IPS-20b (cell line): Measurements from ENCODE around the gene RAB4B.
"Not testable (repeated sequence)": the region's sequence is repeated elsewhere in the genome, so short reads cannot be mapped to it uniquely, and the experiment has no call there.

ENCODE experiments used
- H3K27ac ChIP-seq: one replicate; pipeline ENCODE4 v1.5.1; 2013; ENCODE audit warnings: low read length
- H3K27me3 ChIP-seq: 2 replicates; pipeline ENCODE4 v1.6.1; 2013; ENCODE audit warnings: mild to moderate bottlenecking, low read length, inconsistent platforms; ENCODE audit not compliant: insufficient read depth
- H3K36me3 ChIP-seq: 2 replicates; pipeline ENCODE4 v1.6.1; 2013; ENCODE audit warnings: low read depth, mild to moderate bottlenecking, inconsistent platforms, low read length, moderate library complexity; ENCODE audit not compliant: insufficient read depth
- H3K4me1 ChIP-seq: 2 replicates; pipeline ENCODE4 v1.6.1; 2013; ENCODE audit warnings: mild to moderate bottlenecking, control low read depth, inconsistent platforms, low read length, moderate library complexity; ENCODE audit not compliant: insufficient read depth
- H3K4me3 ChIP-seq: 2 replicates; pipeline ENCODE4 v1.5.1; 2013; ENCODE audit warnings: mild to moderate bottlenecking, low read length, inconsistent platforms
- H3K9ac ChIP-seq: 2 replicates; pipeline ENCODE4 v1.6.1; 2013; ENCODE audit warnings: low read depth, mild to moderate bottlenecking, inconsistent platforms, low read length, moderate library complexity
- H3K9me3 ChIP-seq: 2 replicates; pipeline ENCODE4 v1.6.1; 2013; ENCODE audit warnings: mild to moderate bottlenecking, low read depth, low read length, inconsistent platforms; ENCODE audit not compliant: insufficient read depth

RAB4B gene

DNA sequence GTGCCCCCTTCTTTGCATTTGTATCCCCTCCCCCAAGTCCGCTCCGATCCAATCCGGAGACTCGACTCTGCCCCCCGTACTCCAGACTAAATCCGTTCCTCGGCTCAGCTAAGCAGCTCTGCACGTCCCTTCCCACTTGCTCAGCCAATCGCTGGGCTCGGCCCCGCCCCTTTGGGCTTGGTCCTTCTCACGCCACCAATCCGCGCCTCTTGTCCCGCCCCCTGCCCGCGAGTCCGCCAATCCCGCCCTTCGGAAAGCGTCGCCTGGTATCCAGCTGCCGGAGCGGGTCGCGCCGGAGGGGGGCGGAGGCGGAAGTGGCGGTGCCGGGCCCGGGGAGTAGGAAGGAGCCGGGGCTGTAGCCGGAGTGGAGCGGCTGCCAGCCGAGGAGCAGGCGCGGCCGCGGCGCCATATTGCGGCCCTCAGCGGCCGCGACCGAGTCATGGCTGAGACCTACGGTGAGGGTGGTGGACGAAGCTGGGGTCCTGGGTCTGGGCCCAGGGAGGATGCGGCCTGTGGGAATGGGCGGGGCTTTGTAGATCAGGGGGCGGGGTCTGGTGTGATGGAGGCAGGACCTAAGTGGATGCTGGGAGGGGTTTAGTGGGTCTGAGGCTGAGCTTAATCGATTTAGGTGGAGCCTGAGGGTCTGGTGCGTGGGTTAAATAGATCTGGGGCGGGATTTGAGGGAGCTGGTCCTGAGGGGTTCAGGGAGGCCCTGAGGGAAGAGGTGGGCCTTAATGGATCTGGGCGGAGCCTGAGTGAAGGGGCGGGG is at the start of gene RAB4B:
Gene RAB4B (plus strand): TSS at position 311 of the 769 bp plus-strand sequence. CDS start 129 bp downstream, at position 440.
- Histone ChIP-seq H3K4me1 (peaks cover 4% of the 10 kb centered on the region; the same call in 1 of the 2 replicates), H3K9me3 (no peaks in the 10 kb centered on the region), H3K27me3 (no peaks in the 10 kb centered on the region), H3K4me3 (peak within 1 kb of the TSS; percentile 88), H3K27ac (peak within 1 kb of the TSS; percentile 60), H3K36me3 (no peaks in the 10 kb centered on the region), H3K9ac (peak within 1 kb of the TSS; percentile 91)

DNA sequence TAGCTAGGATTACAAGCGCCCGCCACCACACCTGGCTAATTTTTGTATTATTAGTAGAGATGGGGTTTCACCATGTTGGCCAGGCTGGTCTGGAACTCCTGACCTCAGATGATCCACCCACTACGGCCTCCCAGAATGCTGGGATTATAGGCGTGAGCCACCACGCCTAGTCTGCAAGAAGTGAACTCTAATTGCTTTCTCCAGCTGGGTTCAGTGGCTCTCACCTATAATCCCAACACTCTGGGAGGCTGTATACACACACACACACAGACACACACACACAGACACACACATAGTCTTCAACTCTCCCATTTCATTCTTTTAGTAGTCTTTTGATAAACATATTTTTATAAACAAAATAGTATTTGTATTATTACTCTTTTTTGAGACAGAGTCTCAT is 48.0 kb upstream of the RAB4B start:
- H3K27me3 ChIP-seq, H3K4me1 ChIP-seq, H3K27ac ChIP-seq, H3K9ac ChIP-seq, H3K4me3 ChIP-seq, H3K9me3 ChIP-seq: not testable (repeated sequence)
- peaks cover 70% of the 10 kb centered on the region for H3K36me3 ChIP-seq

DNA sequence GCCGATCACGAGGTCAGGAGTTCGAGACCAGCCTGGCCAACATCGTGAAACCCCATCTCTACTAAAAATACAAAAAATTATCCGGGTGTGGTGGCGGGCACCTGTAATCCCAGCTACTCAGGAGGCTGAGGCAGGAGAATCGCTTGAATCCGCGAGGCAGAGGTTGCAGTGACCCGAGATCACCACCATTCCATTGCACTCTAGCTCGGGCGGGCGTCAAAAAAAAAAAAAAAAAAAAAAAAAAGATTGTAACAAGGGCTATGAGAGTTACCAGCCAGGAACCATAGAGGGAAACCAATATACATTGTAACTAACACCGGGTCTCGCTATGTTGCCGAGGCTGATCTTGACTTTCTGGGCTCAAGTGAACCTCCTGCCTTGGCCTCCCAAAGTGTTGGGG is 45.7 kb upstream of the RAB4B start:
- H3K36me3 ChIP-seq, result peaks cover 73% of the 10 kb centered on the region
- not testable (repeated sequence) for H3K4me1 ChIP-seq, H3K4me3 ChIP-seq, H3K9ac ChIP-seq, H3K27me3 ChIP-seq, H3K9me3 ChIP-seq, H3K27ac ChIP-seq

GRCh38 chr19:40733149-40733548 is 44.9 kb upstream of the RAB4B start:
- Histone ChIP-seq H3K4me3 (no peak overlapping the region), H3K36me3 (peaks cover 68% of the 10 kb centered on the region), H3K27ac (no peak overlapping the region)

DNA sequence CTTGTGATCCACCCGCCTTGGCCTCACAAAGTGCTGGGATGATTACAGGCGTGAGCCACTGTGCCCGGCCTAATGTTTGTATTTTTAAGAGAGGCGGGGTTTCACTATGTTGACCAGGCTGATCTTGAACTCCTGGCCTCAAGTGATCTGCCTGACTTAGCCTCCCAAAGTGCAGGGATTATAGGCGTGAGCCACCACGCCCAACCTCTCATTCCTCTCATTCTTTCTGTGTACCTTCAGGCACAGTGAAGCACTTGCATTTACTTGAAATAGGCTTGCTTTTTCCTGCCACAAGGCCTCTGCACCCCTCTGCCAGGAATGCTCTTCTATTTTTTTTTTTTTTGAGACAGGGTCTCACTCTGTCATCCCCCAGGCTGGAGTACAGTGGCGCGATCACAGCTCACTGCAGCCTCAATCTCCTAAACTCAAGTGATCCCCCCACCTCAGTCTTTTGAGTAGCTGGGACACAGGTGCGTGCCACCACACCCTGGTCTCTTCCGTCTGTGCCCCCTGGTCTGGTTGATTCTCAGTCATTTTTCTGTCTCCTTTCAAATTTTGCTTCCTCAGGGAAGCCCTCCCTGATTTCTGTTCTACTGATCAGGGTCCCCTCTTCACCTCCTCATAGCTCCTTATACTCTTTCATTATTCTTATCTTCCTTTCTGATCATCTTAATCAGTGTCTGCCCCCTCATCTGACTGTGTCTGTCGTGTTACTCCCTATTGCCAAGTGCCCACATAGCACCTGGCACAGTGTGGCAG is 42.9 kb upstream of the RAB4B start:
- Histone ChIP-seq H3K4me3 (no peak overlapping the region), H3K27ac (no peak overlapping the region), H3K27me3 (no peaks in the 10 kb centered on the region), H3K4me1 (no peaks in the 10 kb centered on the region), H3K9ac (no peak overlapping the region), H3K36me3 (peaks cover 56% of the 10 kb centered on the region), H3K9me3 (no peaks in the 10 kb centered on the region)

More at GRCh38 chr19:40733149-40733548, 44.9 kb upstream of the RAB4B start:
- H3K27me3 ChIP-seq, result no peaks in the 10 kb centered on the region
- no peaks in the 10 kb centered on the region for H3K9me3 ChIP-seq
- H3K9ac ChIP-seq, result no peak overlapping the region
- H3K4me1 ChIP-seq, result no peaks in the 10 kb centered on the region

DNA sequence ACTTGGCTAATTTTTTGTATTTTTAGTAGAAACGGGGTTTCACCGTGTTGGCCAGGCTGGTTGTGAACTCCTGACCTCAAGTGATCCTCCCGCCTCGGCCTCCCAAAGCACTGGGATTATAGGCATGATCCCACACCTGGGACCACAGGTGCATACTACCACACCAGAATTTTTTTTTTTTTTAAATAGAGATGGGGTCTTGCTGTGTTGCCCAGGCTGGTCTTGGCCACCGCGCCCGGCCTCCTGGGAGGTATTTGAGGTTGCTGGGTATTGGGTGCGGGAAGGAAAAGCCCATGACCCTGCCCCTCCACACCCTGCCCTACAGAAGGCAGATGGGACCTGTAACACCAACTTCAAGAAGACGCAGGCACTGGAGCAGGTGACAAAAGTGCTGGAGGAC is 41.4 kb upstream of the RAB4B start:
- Histone ChIP-seq H3K9ac (no peak overlapping the region), H3K27ac (no peak overlapping the region), H3K9me3 (no peaks in the 10 kb centered on the region), H3K4me3 (no peak overlapping the region), H3K4me1 (no peaks in the 10 kb centered on the region), H3K36me3 (peaks cover 47% of the 10 kb centered on the region), H3K27me3 (no peaks in the 10 kb centered on the region)

DNA sequence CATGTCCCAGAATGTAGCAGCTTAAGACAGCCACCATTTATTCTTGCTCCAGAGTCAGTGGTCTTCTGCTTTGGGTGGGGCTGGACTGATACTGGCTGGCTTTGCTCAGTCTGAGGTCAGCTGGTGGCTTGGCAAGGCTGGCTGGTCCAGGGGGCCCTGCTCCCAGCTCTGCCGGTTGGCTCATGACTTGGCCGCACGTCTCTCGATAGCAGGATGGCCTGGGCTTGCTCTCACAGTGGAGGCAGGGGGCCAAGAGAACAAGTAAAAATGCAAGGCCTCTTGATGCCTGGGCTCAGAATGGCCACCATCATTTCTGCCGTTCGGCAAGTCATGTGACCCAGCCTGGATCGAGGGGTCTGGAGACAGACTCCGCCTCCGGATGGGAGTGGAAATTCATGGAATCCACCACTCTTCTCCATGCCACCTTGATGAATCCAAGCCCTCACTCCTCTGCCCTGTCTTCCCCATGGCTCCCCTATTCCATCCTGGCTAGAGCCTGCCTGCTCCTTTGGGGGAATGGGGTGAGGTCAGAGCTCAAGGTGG is 40.9 kb upstream of the RAB4B start:
- Histone ChIP-seq H3K9me3 (no peaks in the 10 kb centered on the region), H3K27me3 (no peaks in the 10 kb centered on the region)

GRCh38 chr19:40739030-40739839 is 38.8 kb upstream of the RAB4B start:
- no peak overlapping the region for H3K9ac ChIP-seq
- H3K27ac ChIP-seq, result no peak overlapping the region
- no peak overlapping the region for H3K4me3 ChIP-seq
- H3K9me3 ChIP-seq, result no peaks in the 10 kb centered on the region
- no peaks in the 10 kb centered on the region for H3K4me1 ChIP-seq
- no peaks in the 10 kb centered on the region for H3K27me3 ChIP-seq
- H3K36me3 ChIP-seq, result peaks cover 35% of the 10 kb centered on the region

More for the DNA sequence above, 40.9 kb upstream of the RAB4B start:
- no peaks in the 10 kb centered on the region for H3K4me1 ChIP-seq
- no peak overlapping the region for H3K4me3 ChIP-seq
- peaks cover 51% of the 10 kb centered on the region for H3K36me3 ChIP-seq
- H3K9ac ChIP-seq, result no peak overlapping the region
- H3K27ac ChIP-seq, result no peak overlapping the region

- H3K9me3 ChIP-seq, result no peaks in the 10 kb centered on the region
- no peaks in the 10 kb centered on the region for H3K4me1 ChIP-seq
- no peak overlapping the region for H3K27ac ChIP-seq
- H3K9ac ChIP-seq, result no peak overlapping the region
- H3K27me3 ChIP-seq, result no peaks in the 10 kb centered on the region
- peaks cover 27% of the 10 kb centered on the region for H3K36me3 ChIP-seq
- no peak overlapping the region for H3K4me3 ChIP-seq
These were observed 38.0 kb upstream of the RAB4B start for GRCh38 chr19:40739871-40740703.

- peaks cover 21% of the 10 kb centered on the region for H3K36me3 ChIP-seq
These were observed 37.3 kb upstream of the RAB4B start for GRCh38 chr19:40740747-40741146.

More at GRCh38 chr19:40740747-40741146, 37.3 kb upstream of the RAB4B start:
- Histone ChIP-seq H3K27me3 (no peaks in the 10 kb centered on the region), H3K4me1 (no peaks in the 10 kb centered on the region), H3K4me3 (no peak overlapping the region), H3K27ac (no peak overlapping the region), H3K9ac (no peak overlapping the region), H3K9me3 (no peaks in the 10 kb centered on the region)
